Esophagus (tissue), 2 donors: ENCODE results near the gene PLS1. TPM values are rescaled to one million over a fixed set of nuclear protein-coding genes. Genes with fewer than 3 reads are reported as not detected.
"Not testable (repeated sequence)": the region's sequence is repeated elsewhere in the genome, so short reads cannot be mapped to it uniquely, and the experiment has no call there.

Experiments used
- H3K27ac ChIP-seq, 2 donors: one replicate each; pipeline ENCODE4 v1.5.1; 2013; ENCODE audit warnings: low read depth in 2 of 2, mild to moderate bottlenecking in 2 of 2, inconsistent platforms in 1 of 2, low read length in 1 of 2, moderate library complexity in 1 of 2
- H3K27me3 ChIP-seq, 2 donors: one replicate each; pipeline ENCODE4 v1.6.1; 2013; ENCODE audit warnings: low read length in 2 of 2, control low read depth in 1 of 2, mild to moderate bottlenecking in 1 of 2; ENCODE audit not compliant: insufficient read depth in 2 of 2, control insufficient read depth in 1 of 2
- H3K36me3 ChIP-seq, 2 donors: one replicate each; pipeline ENCODE4 v1.6.1; 2013; ENCODE audit warnings: low read length in 1 of 2; ENCODE audit not compliant: control insufficient read depth in 2 of 2, insufficient read depth in 2 of 2
- H3K4me1 ChIP-seq, 2 donors: one replicate each; pipeline ENCODE4 v1.6.1; 2013; ENCODE audit warnings: low read length in 1 of 2; ENCODE audit not compliant: control insufficient read depth in 2 of 2, insufficient read depth in 2 of 2
- H3K4me3 ChIP-seq, 2 donors: one replicate each; pipeline ENCODE4 v1.5.1; 2013; ENCODE audit warnings: low read length in 2 of 2, mild to moderate bottlenecking in 2 of 2, low read depth in 1 of 2, moderate library complexity in 1 of 2
- H3K9me3 ChIP-seq, 2 donors: one replicate each; pipeline ENCODE4 v1.6.1; 2013; ENCODE audit warnings: mild to moderate bottlenecking in 2 of 2, low read depth in 1 of 2, low read length in 1 of 2, moderate library complexity in 1 of 2; ENCODE audit not compliant: control insufficient read depth in 2 of 2, insufficient read depth in 1 of 2
- WGBS, 2 donors: extraction: QIAGEN DNeasy Blood & Tissue Kit; methylation state at CpG; one replicate each; pipeline ENCODE4 v1.1.7; 2013; 5-methylcytosine and 5-hydroxymethylcytosine counted together
- polyA plus RNA-seq, 2 donors: library from polyadenylated mRNA; stranded (reverse); fragments of 200-250 nt; gene quantifications; one replicate each; pipeline ENCODE4 v1.2.3, GENCODE V29; 2013
- donor health status: healthy with polysubstance abuse.
- donor health status: Bipolar disorder and iron deficiency.

PLS1 gene
- polyA plus RNA-seq, 2 donors = 5.9 to 8.0 TPM

DNA sequence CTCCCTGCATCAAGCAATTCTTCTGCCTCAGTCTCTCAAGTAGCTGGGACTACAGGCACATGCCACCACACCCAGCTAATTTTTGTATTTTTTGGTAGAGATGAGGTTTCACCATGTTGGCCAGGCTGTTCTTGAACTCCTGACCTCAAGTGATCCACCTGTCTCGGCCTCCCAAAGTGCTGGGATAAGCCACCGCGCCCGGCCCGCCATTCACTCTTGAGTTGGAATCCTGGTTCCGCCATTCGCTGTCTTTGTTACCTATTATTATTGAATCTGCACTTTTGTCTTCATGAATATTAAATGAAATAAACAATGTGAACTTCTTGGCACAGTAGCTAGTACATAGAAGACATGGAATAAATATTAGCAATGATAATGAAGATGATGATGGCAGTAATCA lies 3.9 kb upstream of the PLS1 start:
- H3K36me3 ChIP-seq, H3K27ac ChIP-seq, H3K4me1 ChIP-seq, H3K4me3 ChIP-seq, H3K9me3 ChIP-seq, H3K27me3 ChIP-seq: not testable (repeated sequence)
- 95 to 98% methylated on average over 7 of the region's 7 CpGs for WGBS, 2 donors

DNA sequence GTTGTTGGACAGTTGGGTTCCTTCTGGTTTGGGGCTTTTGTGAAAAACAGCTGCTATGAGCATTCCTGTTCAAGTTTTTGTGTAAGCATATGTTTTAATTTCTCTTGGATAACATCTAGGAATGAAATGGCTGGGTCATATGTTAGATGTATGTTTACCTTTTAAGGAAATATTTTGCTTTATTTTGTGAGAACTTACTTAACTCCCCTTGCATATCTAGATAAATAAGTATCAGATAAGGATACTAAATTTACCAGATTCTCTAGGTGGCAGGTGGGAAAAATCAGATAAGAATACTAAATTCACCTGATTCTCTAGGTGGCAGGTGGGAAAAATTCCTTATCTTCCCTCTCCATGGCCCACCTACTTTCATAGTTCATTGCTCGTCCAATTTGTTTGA lies 1.1 kb upstream of the PLS1 start:
- no peak overlapping the region for H3K4me3 ChIP-seq
- no peaks in the 10 kb centered on the region for H3K27me3 ChIP-seq
- peaks cover 0 to 2% of the 10 kb centered on the region in 2 donors for H3K4me1 ChIP-seq
- H3K9me3 ChIP-seq = no peaks in the 10 kb centered on the region
- H3K27ac ChIP-seq = no peak overlapping the region
- H3K36me3 ChIP-seq = no peaks in the 10 kb centered on the region
- 17 to 26% methylated on average over 1 of the region's 1 CpG for whole genome bisulfite sequencing, 2 donors

DNA sequence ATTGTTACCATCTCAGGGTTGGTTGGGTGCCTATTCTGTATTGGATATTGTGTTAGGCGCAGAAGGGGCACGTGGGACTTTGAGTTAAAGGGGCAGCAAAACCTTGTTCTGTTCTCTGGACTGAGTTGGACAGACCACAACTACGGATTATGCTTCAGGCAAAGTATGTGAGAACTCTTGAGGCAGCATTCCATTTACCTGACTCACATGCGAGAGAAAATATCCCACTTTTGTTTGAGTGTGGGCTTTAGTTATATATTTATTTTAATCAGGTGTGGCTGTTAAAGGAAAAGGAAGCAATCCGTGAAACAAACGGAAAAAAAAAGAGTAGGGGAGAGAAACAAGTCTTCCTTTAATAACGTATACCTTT lies 627 bp upstream of the PLS1 start:
- Histone ChIP-seq H3K27ac (peak overlapping the region; percentile 28 to 40), H3K27me3 (no peaks in the 10 kb centered on the region), H3K9me3 (no peaks in the 10 kb centered on the region), H3K36me3 (no peaks in the 10 kb centered on the region), H3K4me1 (peaks cover 0 to 2% of the 10 kb centered on the region in 2 donors), H3K4me3 (peak overlapping the region; percentile 73 to 81)
- WGBS, 2 donors = 13% methylated on average over 7 of the region's 7 CpGs

- H3K27me3 ChIP-seq = no peaks in the 10 kb centered on the region
- H3K27ac ChIP-seq = peak overlapping the region; percentile 26 to 44
- H3K4me3 ChIP-seq = peak overlapping the region; percentile 73 to 81
- peaks cover 0 to 2% of the 10 kb centered on the region in 2 donors for H3K4me1 ChIP-seq
- H3K9me3 ChIP-seq = no peaks in the 10 kb centered on the region
- 12 to 14% methylated on average over 5 of the region's 5 CpGs for WGBS, 2 donors
- no peaks in the 10 kb centered on the region for H3K36me3 ChIP-seq
Measured at GRCh38 chr3:142596726-142597088, 514 bp downstream of the PLS1 start.

GRCh38 chr3:142597906-142598305 lies 1.7 kb downstream of the PLS1 start:
- H3K4me1 ChIP-seq = peaks cover 0 to 2% of the 10 kb centered on the region in 2 donors
- no peaks in the 10 kb centered on the region for H3K36me3 ChIP-seq
- WGBS, 2 donors = 33 to 47% methylated on average over 3 of the region's 3 CpGs
- H3K4me3 ChIP-seq = no peak overlapping the region
- no peak overlapping the region for H3K27ac ChIP-seq
- H3K27me3 ChIP-seq = no peaks in the 10 kb centered on the region
- H3K9me3 ChIP-seq = no peaks in the 10 kb centered on the region

GRCh38 chr3:142601713-142602112 lies 5.5 kb downstream of the PLS1 start:
- no peaks in the 10 kb centered on the region for H3K27me3 ChIP-seq
- peaks cover 0 to 2% of the 10 kb centered on the region in 2 donors for H3K4me1 ChIP-seq
- 84 to 91% methylated on average over 4 of the region's 4 CpGs for WGBS, 2 donors
- H3K4me3 ChIP-seq = no peak overlapping the region
- H3K9me3 ChIP-seq = no peaks in the 10 kb centered on the region
- no peak overlapping the region for H3K27ac ChIP-seq
- H3K36me3 ChIP-seq = no peaks in the 10 kb centered on the region

DNA sequence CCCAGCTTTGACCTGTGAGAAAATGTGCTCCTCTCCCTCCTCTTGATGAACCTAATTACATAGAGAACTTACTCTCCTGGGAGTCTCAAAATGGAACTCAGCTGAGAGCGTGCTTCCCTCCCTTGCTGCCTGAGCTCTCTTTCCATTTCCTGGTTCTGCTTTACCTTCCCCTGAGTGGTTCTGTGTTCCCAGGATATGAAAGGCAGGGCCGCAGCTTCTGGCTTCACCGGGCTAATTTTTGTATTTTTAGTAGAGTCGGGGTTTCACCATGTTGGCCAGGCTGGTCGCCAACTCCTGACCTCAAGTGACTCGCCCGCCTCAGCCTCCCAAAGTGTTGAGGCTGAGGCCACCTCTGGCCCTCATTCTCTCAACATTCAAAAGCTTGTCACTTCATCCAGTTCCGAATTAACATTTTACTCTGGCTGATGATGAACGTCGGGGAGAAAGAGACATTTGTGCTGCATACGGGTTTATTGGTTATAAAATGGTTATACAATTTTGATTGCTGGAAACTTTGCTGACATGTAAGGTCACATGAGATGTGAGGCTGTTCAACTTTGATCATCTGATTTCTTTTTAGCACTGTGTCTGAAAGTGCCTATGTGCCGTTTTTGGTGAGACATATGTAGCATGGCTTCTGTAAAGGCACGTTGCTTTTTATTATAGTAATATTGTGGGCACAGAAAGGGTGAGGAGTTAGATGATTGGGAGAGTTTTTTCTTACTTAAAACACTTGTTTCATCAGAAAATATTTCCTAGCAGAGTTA lies 6.6 kb downstream of the PLS1 start:
- Histone ChIP-seq H3K36me3 (no peaks in the 10 kb centered on the region), H3K9me3 (no peaks in the 10 kb centered on the region), H3K4me1 (peaks cover 0 to under 1% of the 10 kb centered on the region in 2 donors), H3K27ac (no peak overlapping the region), H3K4me3 (no peak overlapping the region), H3K27me3 (no peaks in the 10 kb centered on the region)
- WGBS, 2 donors = 87 to 92% methylated on average over 13 of the region's 13 CpGs

GRCh38 chr3:142603386-142603705 lies 7.2 kb downstream of the PLS1 start:
- not testable (repeated sequence) for H3K27ac ChIP-seq, H3K36me3 ChIP-seq, H3K4me3 ChIP-seq, H3K27me3 ChIP-seq, H3K4me1 ChIP-seq, H3K9me3 ChIP-seq
- 83 to 94% methylated on average over 7 of the region's 7 CpGs for WGBS, 2 donors

DNA sequence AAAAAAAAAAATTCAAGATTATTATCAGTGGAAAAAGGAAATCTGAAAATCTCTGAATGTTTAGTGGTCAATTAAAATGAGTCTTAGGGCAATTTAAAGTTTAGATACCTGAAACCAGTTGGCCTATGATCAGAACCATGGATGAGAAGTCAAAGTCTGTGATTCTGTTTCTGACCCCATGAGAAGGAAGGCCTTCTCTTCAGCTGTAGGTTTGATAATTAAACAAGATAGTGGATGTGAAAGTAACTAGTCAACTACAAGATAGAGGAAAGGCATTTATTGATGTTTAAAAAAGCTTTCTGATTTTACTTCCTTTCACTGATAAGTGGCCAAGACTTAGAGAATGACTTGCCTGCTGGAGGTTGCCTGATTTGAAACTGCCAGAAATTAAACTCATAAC lies 8.7 kb downstream of the PLS1 start:
- no peaks in the 10 kb centered on the region for H3K36me3 ChIP-seq
- no peaks in the 10 kb centered on the region for H3K9me3 ChIP-seq
- H3K27ac ChIP-seq = no peak overlapping the region
- no peaks in the 10 kb centered on the region for H3K27me3 ChIP-seq
- no peaks in the 10 kb centered on the region for H3K4me1 ChIP-seq
- H3K4me3 ChIP-seq = no peak overlapping the region

DNA sequence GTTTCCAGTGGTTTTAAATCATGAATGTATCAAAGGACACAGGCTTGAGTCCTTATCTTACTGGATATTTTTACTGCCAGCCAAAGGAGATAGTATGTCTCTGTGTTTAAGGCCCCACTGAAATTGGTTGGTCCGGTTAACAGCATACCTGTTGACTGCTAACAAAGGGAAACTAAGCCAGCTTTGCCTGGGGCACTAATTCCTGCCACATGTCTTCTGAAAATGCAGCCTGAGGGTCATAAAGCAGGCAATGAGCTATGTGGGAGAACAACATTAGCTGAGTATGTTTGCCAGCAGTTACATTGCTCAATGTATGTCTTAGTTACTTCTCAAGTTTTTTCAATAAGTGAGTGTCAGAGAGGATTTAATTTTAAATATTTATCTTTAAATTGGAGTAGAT lies 12.4 kb downstream of the PLS1 start:
- no peaks in the 10 kb centered on the region for H3K9me3 ChIP-seq
- 70 to 74% methylated on average over 1 of the region's 1 CpG for WGBS, 2 donors
- no peak overlapping the region for H3K4me3 ChIP-seq
- no peaks in the 10 kb centered on the region for H3K4me1 ChIP-seq
- no peaks in the 10 kb centered on the region for H3K36me3 ChIP-seq
- no peaks in the 10 kb centered on the region for H3K27me3 ChIP-seq
- no peak overlapping the region for H3K27ac ChIP-seq
